Hepatocyte (in vitro differentiated cells): ENCODE results near the gene ZIC5. TPM values are rescaled to one million over a fixed set of nuclear protein-coding genes. Genes with fewer than 3 reads are reported as not detected.

Experiments used
- DNase-seq: peaks from one replicate; pipeline ENCODE4 v3.0.0-alpha.2; 2016; ENCODE audit warnings: low spot score
- H2AFZ ChIP-seq: fragments of 200-600 bp; sonication (generic); 2 replicates; pipeline ENCODE4 v1.6.0; 2016; ENCODE audit warnings: antibody characterized with exemption, mild to moderate bottlenecking
- H3K27ac ChIP-seq: fragments of 200-600 bp; sonication (generic); 2 replicates; pipeline ENCODE4 v1.5.1; 2016; ENCODE audit warnings: mild to moderate bottlenecking
- H3K27me3 ChIP-seq: fragments of 200-600 bp; sonication (generic); 2 replicates; pipeline ENCODE4 v1.6.1; 2016
- H3K36me3 ChIP-seq: fragments of 200-600 bp; sonication (generic); replicated peaks from 2 replicates; pipeline ENCODE4 v1.5.1; 2016; ENCODE audit warnings: low read depth; ENCODE audit not compliant: insufficient read depth
- H3K4me1 ChIP-seq: fragments of 200-600 bp; sonication (generic); 2 replicates; pipeline ENCODE4 v1.5.1; 2016; ENCODE audit warnings: mild to moderate bottlenecking, moderate library complexity; ENCODE audit not compliant: insufficient read depth
- H3K4me2 ChIP-seq: fragments of 200-600 bp; sonication (generic); 2 replicates; pipeline ENCODE4 v1.6.0; 2016
- H3K4me3 ChIP-seq: fragments of 200-600 bp; sonication (generic); 2 replicates; pipeline ENCODE4 v1.5.1; 2016; ENCODE audit warnings: mild to moderate bottlenecking
- H3K79me2 ChIP-seq: fragments of 200-600 bp; sonication (generic); 2 replicates; pipeline ENCODE4 v1.6.0; 2017; ENCODE audit warnings: mild to moderate bottlenecking
- H3K9me2 ChIP-seq: fragments of 200-600 bp; sonication (generic); replicated peaks from 2 replicates; pipeline ENCODE4 v1.6.0; 2017; ENCODE audit warnings: mild to moderate bottlenecking; ENCODE audit not compliant: insufficient read depth
- H3K9me3 ChIP-seq: fragments of 200-600 bp; sonication (generic); 2 replicates; pipeline ENCODE4 v1.5.1; 2016; ENCODE audit warnings: low read depth, mild to moderate bottlenecking
- H4K20me1 ChIP-seq: fragments of 200-600 bp; sonication (generic); 2 replicates; pipeline ENCODE4 v1.6.0; 2016; ENCODE audit warnings: mild to moderate bottlenecking; ENCODE audit not compliant: insufficient read depth, poor library complexity, severe bottlenecking
- EZH2 ChIP-seq: fragments of 200-600 bp; sonication (generic); IDR thresholded peaks from 2 replicates; pipeline ENCODE4 v1.6.1; 2016; ENCODE audit warnings: antibody characterized with exemption, mild to moderate bottlenecking, borderline replicate concordance
- EZH2phosphoT487 ChIP-seq: fragments of 200-600 bp; sonication (generic); IDR thresholded peaks from one replicate; pipeline ENCODE4 v1.6.1; 2018; ENCODE audit warnings: antibody characterized with exemption, mild to moderate bottlenecking, low read depth, moderate library complexity; ENCODE audit not compliant: unreplicated experiment, severe bottlenecking
- WGBS: methylation state at CpG from one replicate; pipeline ENCODE4 v1.1.6; 2016; ENCODE audit warnings: low lambda C conversion rate; ENCODE audit errors: missing lambda C conversion rate; 5-methylcytosine and 5-hydroxymethylcytosine counted together
- polyA plus RNA-seq: library from polyadenylated mRNA; unstranded; fragments of >200 nt; fragmentation: Nextera tagmentation; extraction: Ambion mirVana; gene quantifications from 2 replicates; pipeline ENCODE4 v1.2.1, GENCODE V29; 2016
- total RNA-seq: library from RNA; depleted of rRNA; stranded (reverse); fragments of >200 nt; gene quantifications from 2 replicates; pipeline ENCODE4 v1.2.3, GENCODE V29; 2014
- TF ChIP-seq, protein P1 (sequence below): fragments of 200-600 bp; sonication (generic); IDR thresholded peaks from 2 replicates; pipeline ENCODE4 v1.5.1; 2016; ENCODE audit warnings: antibody characterized with exemption, mild to moderate bottlenecking; ENCODE audit not compliant: poor library complexity

The ZIC5 gene
- total and polyA plus RNA-seq, 2 experiments from 2014 or later = 0.13 TPM; not detected in 1

- DNase-seq = no peak
- no peaks in the 10 kb centered on the region for H3K36me3 ChIP-seq
- no peak overlapping the region for H3K4me3 ChIP-seq
- no peaks in the 10 kb centered on the region for H3K9me2 ChIP-seq
- H3K4me1 ChIP-seq = peaks cover 21% of the 10 kb centered on the region
- H3K4me2 ChIP-seq = no peak overlapping the region
- TF ChIP-seq EZH2 = no peak
- WGBS = 73% methylated on average over 8 of the region's 8 CpGs
- peaks cover 88% of the 10 kb centered on the region for H3K27me3 ChIP-seq
- no peaks in the 10 kb centered on the region for H3K9me3 ChIP-seq
- no peaks in the 10 kb centered on the region for H4K20me1 ChIP-seq
- H3K79me2 ChIP-seq = no peaks in the 10 kb centered on the region
- H3K27ac ChIP-seq = no peak overlapping the region
- H2AFZ ChIP-seq = no peak overlapping the region
Observed at GRCh38 chr13:99966064-99966805, 5.3 kb downstream of the ZIC5 start.

GRCh38 chr13:99965329-99966000 is 6.1 kb downstream of the ZIC5 start:
- TF ChIP-seq EZH2 (no peak), EZH2phosphoT487 (no peak)
- TF ChIP-seq, protein P1, sequence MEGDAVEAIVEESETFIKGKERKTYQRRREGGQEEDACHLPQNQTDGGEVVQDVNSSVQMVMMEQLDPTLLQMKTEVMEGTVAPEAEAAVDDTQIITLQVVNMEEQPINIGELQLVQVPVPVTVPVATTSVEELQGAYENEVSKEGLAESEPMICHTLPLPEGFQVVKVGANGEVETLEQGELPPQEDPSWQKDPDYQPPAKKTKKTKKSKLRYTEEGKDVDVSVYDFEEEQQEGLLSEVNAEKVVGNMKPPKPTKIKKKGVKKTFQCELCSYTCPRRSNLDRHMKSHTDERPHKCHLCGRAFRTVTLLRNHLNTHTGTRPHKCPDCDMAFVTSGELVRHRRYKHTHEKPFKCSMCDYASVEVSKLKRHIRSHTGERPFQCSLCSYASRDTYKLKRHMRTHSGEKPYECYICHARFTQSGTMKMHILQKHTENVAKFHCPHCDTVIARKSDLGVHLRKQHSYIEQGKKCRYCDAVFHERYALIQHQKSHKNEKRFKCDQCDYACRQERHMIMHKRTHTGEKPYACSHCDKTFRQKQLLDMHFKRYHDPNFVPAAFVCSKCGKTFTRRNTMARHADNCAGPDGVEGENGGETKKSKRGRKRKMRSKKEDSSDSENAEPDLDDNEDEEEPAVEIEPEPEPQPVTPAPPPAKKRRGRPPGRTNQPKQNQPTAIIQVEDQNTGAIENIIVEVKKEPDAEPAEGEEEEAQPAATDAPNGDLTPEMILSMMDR = no peak
- Histone ChIP-seq H2AFZ (no peak overlapping the region), H3K27me3 (peaks cover 93% of the 10 kb centered on the region), H3K9me2 (no peaks in the 10 kb centered on the region), H3K79me2 (no peaks in the 10 kb centered on the region), H3K36me3 (no peaks in the 10 kb centered on the region), H3K4me2 (no peak overlapping the region), H3K9me3 (no peaks in the 10 kb centered on the region), H3K4me3 (no peak overlapping the region), H4K20me1 (no peaks in the 10 kb centered on the region), H3K27ac (no peak overlapping the region), H3K4me1 (peaks cover 21% of the 10 kb centered on the region)
- DNase-seq = no peak
- WGBS = 89% methylated on average over 9 of the region's 9 CpGs

DNA sequence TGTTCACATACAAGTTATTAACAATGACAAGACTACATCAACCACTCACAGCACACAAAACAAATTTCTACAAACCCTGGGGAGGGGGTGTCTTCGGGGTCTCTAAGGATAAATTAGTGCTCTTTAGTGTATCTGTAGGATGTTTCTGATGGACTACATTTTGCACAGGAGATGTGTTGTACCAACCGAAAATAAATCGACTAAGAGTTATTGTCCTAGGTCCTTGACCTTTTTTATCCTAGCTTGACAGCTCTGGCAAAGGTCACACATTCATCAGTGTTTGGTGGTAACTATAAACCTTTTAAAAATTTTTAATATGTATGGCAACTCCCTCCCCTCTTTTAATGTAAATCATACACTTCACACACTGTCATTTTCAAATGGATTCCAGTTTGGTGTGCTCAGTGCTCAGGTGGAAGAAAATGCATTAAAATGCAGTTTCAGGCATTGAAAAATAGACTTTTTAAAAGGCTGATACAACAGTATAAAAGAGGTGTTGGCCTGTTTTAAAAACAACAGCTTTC is 7.7 kb downstream of the ZIC5 start:
- Histone ChIP-seq H3K79me2 (no peaks in the 10 kb centered on the region), H3K4me2 (no peak overlapping the region), H3K36me3 (no peaks in the 10 kb centered on the region), H3K4me3 (no peak overlapping the region), H3K27ac (no peak overlapping the region), H3K27me3 (peaks cover 95% of the 10 kb centered on the region), H4K20me1 (no peaks in the 10 kb centered on the region), H3K9me2 (no peaks in the 10 kb centered on the region), H3K4me1 (peaks cover 18% of the 10 kb centered on the region), H3K9me3 (no peaks in the 10 kb centered on the region), H2AFZ (no peak overlapping the region)
- no peak for DNase-seq
- 77% methylated on average over 3 of the region's 3 CpGs for WGBS
- TF ChIP-seq EZH2 (no peak), EZH2phosphoT487 (no peak)
- TF ChIP-seq, protein P1 = no peak

DNA sequence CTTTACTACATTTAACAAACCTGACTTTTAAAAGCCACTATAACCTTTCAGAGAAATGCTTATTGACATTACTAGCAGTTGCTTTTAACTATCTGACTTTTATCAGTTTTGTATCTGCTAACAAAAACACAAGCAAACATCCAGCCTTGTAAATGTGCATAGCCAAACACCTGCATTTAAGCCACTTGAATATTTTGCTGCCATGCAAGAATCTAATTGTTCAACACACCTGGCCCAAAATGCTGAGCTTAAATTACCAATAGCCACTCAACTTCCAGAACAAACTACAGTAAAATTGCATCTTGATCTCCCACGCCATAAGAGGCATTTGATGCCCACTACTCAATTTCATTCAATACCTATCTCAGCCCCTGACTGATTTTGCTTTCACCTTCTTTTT is 9.3 kb downstream of the ZIC5 start:
- Histone ChIP-seq H3K27ac (no peak overlapping the region), H3K36me3 (no peaks in the 10 kb centered on the region), H2AFZ (no peak overlapping the region), H3K4me1 (peaks cover 10% of the 10 kb centered on the region), H3K9me2 (no peaks in the 10 kb centered on the region), H3K79me2 (no peaks in the 10 kb centered on the region), H3K27me3 (peaks cover 95% of the 10 kb centered on the region), H3K9me3 (no peaks in the 10 kb centered on the region), H4K20me1 (no peaks in the 10 kb centered on the region), H3K4me2 (no peak overlapping the region), H3K4me3 (no peak overlapping the region)
- 73% methylated on average over 1 of the region's 1 CpG for WGBS
- no peak for DNase-seq
- TF ChIP-seq EZH2 = no peak
- no peak for TF ChIP-seq EZH2phosphoT487
- TF ChIP-seq, protein P1 = no peak
